Mesenteric fat pad (tissue), 1 donor: ENCODE results near the gene ZNF681. TPM values are rescaled to one million over a fixed set of nuclear protein-coding genes. Genes with fewer than 3 reads are reported as not detected.
"Not testable (repeated sequence)": the region's sequence is repeated elsewhere in the genome, so short reads cannot be mapped to it uniquely, and the experiment has no call there.

Source experiments
- DNase-seq: peaks from one replicate; pipeline ENCODE4 v3.0.0-alpha.2; 2020; ENCODE audit warnings: low spot score
- total RNA-seq: library from RNA; stranded (reverse); fragmentation: NEBNext Ultra II Directional; extraction: Animal tissue kit (Norgen Biotek cat#: 25700); gene quantifications from one replicate; pipeline ENCODE4 v1.2.1, GENCODE V29; 2021
- donor health status: DM: yes; HTN: yes; CAD: no.

ZNF681 gene
- total RNA-seq, 1 donor from 2014 or later = 0.96 TPM

DNA sequence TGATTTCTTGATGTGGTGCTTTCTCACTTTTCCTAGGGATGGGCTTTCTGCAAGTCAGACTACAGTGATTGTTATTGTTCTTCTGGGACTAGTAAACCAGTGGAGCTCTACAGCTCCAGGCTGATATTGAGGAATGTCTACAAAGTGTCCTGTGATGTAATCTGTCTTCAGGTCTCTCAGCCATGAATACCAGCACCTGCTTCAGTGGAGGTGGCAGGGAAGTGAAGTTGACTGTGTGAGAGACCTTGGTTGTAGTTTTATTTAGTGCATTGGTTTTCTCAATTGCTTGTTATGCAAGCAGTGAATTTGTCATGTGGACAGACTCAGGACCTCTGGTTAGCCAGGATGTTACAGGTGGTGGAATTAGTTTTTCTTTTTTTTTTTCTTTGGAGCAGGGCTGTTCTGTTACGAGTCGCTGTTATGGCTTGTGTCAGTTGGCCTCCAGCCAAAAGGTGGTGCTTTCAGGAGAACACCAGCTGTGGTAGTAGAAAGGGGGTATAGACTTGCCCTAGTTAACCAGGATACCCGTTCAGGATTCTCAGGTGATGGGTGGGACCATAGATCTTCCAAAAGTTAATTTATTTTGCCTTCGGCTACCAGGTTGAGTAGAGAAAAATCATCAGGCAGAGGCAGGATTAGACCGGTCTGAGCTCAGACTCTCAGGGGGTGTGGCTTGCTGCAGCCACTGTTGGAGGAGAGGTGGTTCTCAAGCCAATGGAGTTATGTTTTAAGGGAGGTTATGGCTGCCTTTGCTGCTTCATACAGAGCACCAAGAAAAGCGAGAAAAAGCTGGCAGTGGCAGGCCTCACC, 59.8 kb downstream of the ZNF681 start:
- DNase-seq = no peak

DNA sequence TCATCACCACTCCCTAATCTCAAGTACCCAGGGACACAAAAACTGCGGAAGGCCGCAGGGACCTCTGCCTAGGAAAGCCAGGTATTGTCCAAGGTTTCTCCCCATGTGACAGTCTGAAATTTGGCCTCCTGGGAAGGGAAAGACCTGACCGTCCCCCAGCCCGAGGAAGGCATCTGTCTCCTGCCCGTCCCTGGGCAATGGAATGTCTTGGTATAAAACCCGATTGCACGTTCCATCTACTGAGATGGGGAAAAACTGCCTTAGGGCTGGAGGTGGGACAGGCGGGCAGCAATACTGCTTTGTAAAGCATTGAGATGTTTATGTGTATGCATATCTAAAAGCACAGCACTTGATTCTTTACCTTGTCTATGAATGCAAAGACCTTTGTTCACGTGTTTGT, 65.8 kb downstream of the ZNF681 start:
- DNase-seq = not testable (repeated sequence)

Other genes starting within 250 kb of the ZNF681 start
- 5.8 TPM for gene ZNF675, start 71.7 kb downstream of the ZNF681 start, total RNA-seq
- gene ZNF726, start 156.0 kb upstream of the ZNF681 start, total RNA-seq = 0.74 TPM